ENCODE measurements around the gene LRAT. TPM values are rescaled to one million over a fixed set of nuclear protein-coding genes. Genes with fewer than 3 reads are reported as not detected.

Gene LRAT
- total RNA-seq (under 1 TPM in 7 of 9 donors, not detected in 2; 0.09 to 0.18 (median 0.14) TPM), polyA plus RNA-seq (under 1 TPM in 2 of 3 donors, not detected in 1; 0.03 to 0.08 TPM)
- long read RNA-seq, donor 1, result 0 reads
- long read RNA-seq, donor 2, result 0 reads
- long read RNA-seq, donor 3, result 0 reads
- long read RNA-seq, donor 4, result 0 reads
- long read RNA-seq, donor 5, result 0 reads
- long read RNA-seq, donor 6, result 0 reads
- long read RNA-seq, donor 7, result 0 reads
- long read RNA-seq, donor 8, full-length matches to known transcripts, result 1 of 1 reads
- long read RNA-seq, donor 8, partial matches to known transcripts, result 0 of 1 reads
- long read RNA-seq, donor 8, other reads (novel, unspliced or antisense), result 0 of 1 reads
- long read RNA-seq, donor 9, result 0 reads
- long read RNA-seq, donor 10, full-length matches to known transcripts, result 1 of 1 reads
- long read RNA-seq, donor 10, partial matches to known transcripts, result 0 of 1 reads
- long read RNA-seq, donor 10, other reads (novel, unspliced or antisense), result 0 of 1 reads

DNA sequence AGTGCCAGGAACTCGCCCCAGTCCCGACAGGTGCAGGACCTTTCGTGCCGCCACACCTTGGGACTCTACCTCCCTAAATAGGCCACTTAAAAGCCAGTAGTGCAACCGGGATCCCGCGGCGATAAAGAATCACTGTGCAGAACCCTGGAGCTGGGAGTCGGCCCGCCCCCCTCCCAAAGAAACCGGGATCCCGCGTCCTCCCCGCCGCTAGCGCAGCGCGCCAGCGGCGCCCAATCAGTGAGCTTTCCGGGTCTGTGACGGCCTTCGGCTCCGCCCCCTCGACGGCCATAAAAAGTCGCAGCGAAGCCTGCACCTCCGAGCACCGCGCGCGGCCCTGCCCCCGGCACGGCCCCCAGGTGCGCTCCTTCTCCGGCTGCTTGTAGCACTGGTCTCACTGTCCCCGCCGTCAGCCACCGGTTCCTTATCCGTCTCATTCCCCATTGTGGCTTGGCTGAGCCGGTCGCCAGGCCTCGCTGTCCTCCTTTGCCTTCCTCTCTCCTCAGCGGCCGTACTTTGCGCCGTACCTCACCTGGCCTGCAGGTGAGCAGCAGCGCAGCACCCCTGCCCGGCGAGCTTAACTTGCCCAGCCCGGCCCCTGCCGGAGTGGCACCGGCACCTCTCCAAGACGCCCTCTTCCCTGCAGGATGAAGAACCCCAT, at the start of gene LRAT:
LRAT (plus strand) TSS at position 318 of the 658 bp plus-strand sequence; CDS start at position 645, 327 bp downstream.
- Histone ChIP-seq H3K36me3 (replicated peaks in 1 of 2) (no peaks in the 10 kb centered on the region), H3K27me3 (peaks cover 35% of the 10 kb centered on the region)

GRCh38 chr4:154707877-154708276, 35.9 kb upstream of the LRAT start:
- WGBS, 4 donors, result 63 to 73% (median 66%) methylated on average over 3 of the region's 3 CpGs
- no peak for DNase-seq
- no peaks in the 10 kb centered on the region for H3K9me3 ChIP-seq (replicated peaks in 1 of 3)
- intact Hi-C loops (cut with DNase I), result no loop called here
- no peaks in the 10 kb centered on the region for H3K4me1 ChIP-seq (replicated peaks in 1 of 2)
- no peak overlapping the region for H3K4me3 ChIP-seq
- H3K36me3 ChIP-seq (replicated peaks in 1 of 2), result no peaks in the 10 kb centered on the region
- H3K27me3 ChIP-seq, result no peaks in the 10 kb centered on the region
- H3K27ac ChIP-seq, result no peak overlapping the region
- TF ChIP-seq CTCF (IDR thresholded peaks at IDR 0.05) (no peak), POLR2A (IDR thresholded peaks at IDR 0.05) (no peak)

More for the DNA sequence above, at the start of gene LRAT:
- peak in 4 of 7 donors; percentile 20 to 25 (median 22) for DNase-seq
- no peak for TF ChIP-seq POLR2A (IDR thresholded peaks at IDR 0.05)
- TF ChIP-seq CTCF (IDR thresholded peaks at IDR 0.05), result no peak
- Histone ChIP-seq H3K9me3 (replicated peaks in 1 of 3) (no peaks in the 10 kb centered on the region), H3K27ac (no peak within 1 kb of the TSS), H3K4me1 (replicated peaks in 1 of 2) (peaks cover 0 to 26% of the 10 kb centered on the region in 2 donors), H3K4me3 (peak within 1 kb of the TSS in 2 of 4 donors; percentile 29 to 60)
- intact Hi-C loops (cut with DNase I), result no loop called here
- WGBS, 4 donors, result 0 to 2% (median 1%) methylated on average over 11 to 55 of the region's 55 CpGs

DNA sequence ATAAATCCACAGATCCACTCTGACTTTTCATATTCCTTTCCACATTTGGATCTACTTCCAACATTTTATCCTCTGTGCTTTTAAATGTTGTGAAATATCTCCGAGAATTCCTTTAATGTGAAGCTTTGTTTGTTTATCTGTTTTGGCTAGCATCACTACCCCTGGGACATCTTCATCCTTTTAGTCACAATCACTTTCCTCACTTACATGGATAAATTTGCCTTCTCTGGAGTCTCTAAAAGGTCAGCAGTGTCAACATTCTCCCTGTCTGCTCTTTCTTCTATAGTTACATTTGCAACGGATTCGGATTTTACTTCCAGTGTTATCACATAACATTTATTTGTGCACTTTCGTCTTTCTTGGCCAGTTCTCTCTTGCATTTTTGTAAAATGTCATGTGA, 34.2 kb upstream of the LRAT start:
- TF ChIP-seq POLR2A (IDR thresholded peaks at IDR 0.05) (no peak), CTCF (IDR thresholded peaks at IDR 0.05) (no peak)
- 47 to 57% (median 54%) methylated on average over 4 of the region's 4 CpGs for WGBS, 4 donors

DNA sequence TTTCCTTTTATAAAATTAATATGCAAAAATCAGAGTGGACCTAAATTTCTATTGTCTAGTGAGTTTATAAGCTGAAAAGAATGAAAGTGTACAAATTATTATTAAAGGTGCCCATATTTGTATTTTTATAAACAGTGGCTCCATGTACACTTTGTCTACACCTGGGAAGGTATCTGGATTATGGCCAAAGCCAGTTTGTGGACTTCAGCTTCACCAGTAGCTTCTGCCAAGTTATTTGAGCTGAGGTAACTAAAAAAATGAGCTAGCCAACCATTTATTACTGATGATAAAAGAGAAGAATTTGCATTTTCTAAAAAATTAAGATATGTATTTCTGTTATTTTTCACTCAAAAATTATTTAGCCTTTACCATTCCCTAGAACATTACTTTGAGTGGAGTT, 32.3 kb upstream of the LRAT start:
- Histone ChIP-seq H3K36me3 (replicated peaks in 1 of 2) (no peaks in the 10 kb centered on the region), H3K4me3 (no peak overlapping the region), H3K27me3 (no peaks in the 10 kb centered on the region), H3K9me3 (replicated peaks in 1 of 3) (no peaks in the 10 kb centered on the region), H3K27ac (no peak overlapping the region), H3K4me1 (replicated peaks in 1 of 2) (no peaks in the 10 kb centered on the region)
- intact Hi-C loops (cut with DNase I), result no loop called here
- DNase-seq, result no peak
- no peak for TF ChIP-seq POLR2A (IDR thresholded peaks at IDR 0.05)

More for the DNA sequence above, 34.2 kb upstream of the LRAT start:
- intact Hi-C loops (cut with DNase I), result no loop called here
- H3K4me3 ChIP-seq, result no peak overlapping the region
- H3K36me3 ChIP-seq (replicated peaks in 1 of 2), result no peaks in the 10 kb centered on the region
- no peak overlapping the region for H3K27ac ChIP-seq
- H3K4me1 ChIP-seq (replicated peaks in 1 of 2), result no peaks in the 10 kb centered on the region
- DNase-seq, result no peak
- H3K9me3 ChIP-seq (replicated peaks in 1 of 3), result no peaks in the 10 kb centered on the region
- no peaks in the 10 kb centered on the region for H3K27me3 ChIP-seq
